Nephron (organoid): Measurements from ENCODE around the gene ITGAX.
"Not testable (repeated sequence)": the region's sequence is repeated elsewhere in the genome, so short reads cannot be mapped to it uniquely, and the experiment has no call there.

ENCODE experiments used
- H3K27ac Mint-ChIP-seq, 3 experiments: 2 replicates each; pipeline ENCODE4 v1.8.0; 2020; ENCODE audit warnings: mixed read lengths in 3 of 3, mild to moderate bottlenecking in 2 of 3, moderate library complexity in 1 of 3
- H3K27me3 Mint-ChIP-seq: 2 replicates; pipeline ENCODE4 v1.8.0; 2021; ENCODE audit warnings: low read depth, mild to moderate bottlenecking, moderate library complexity, mixed read lengths
- H3K36me3 Mint-ChIP-seq: 2 replicates; pipeline ENCODE4 v1.8.0; 2020; ENCODE audit warnings: low read depth, mixed read lengths
- H3K4me1 Mint-ChIP-seq: 2 replicates; pipeline ENCODE4 v1.8.0; 2020; ENCODE audit warnings: mixed read lengths
- H3K4me3 Mint-ChIP-seq, 3 experiments: 2 replicates each; pipeline ENCODE4 v1.8.0; 2020; ENCODE audit warnings: mild to moderate bottlenecking in 3 of 3, mixed read lengths in 3 of 3, moderate library complexity in 2 of 3
- H3K9me3 Mint-ChIP-seq: 2 replicates; pipeline ENCODE4 v1.8.0; 2020; ENCODE audit warnings: mixed read lengths
- TF ChIP-seq, protein P1 (sequence below), 3 experiments: fragments of 200-600 bp; sonication (generic); IDR thresholded peaks; one replicate each; pipeline ENCODE4 v1.5.0; 2021; ENCODE audit warnings: antibody characterized with exemption in 3 of 3; ENCODE audit not compliant: unreplicated experiment in 3 of 3

The ITGAX gene

DNA sequence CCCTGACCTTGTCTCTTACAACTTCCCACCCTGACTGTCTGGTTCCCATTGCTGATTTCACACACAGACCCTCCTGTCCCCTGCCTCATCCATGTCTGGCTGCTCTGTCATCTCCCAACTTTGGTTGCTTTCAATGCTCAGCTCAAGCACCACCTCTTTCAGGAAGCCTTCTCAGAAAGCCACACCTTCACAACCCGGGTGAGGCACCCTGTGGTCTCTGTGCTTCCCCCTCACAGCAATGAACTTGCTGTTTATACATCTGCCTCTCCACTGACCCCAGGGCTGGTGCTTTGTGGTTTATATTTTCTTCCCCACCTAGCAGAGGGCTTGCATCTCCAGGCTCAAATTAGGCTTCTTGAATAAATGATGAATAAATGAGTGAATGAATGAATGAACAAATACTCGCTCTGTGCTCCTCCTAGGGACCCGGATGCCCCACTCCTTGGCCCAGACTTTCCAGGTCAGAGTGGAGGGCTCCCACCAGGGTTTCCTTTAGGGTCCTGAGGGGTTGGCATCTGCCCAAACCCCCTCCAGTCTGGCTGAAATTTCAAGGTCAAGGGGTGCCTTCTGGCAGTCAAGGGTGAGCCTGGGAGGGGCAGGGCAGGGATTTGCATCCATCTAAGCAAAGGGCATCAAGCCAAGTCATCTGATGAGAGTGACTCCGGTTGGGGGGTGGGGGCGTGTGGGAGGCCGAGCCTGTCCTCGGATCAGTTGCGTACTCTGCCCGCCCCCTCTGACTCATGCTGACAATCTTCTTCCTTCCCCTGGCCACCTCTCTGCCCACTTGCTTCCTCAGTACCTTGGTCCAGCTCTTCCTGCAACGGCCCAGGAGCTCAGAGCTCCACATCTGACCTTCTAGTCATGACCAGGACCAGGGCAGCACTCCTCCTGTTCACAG, at the start of gene ITGAX:
ITGAX (plus strand) TSS at position 783 of the 898 bp plus-strand sequence; CDS start at position 862, 79 bp downstream.
- Mint-ChIP-seq H3K27ac (no peak within 1 kb of the TSS), H3K9me3 (no peaks in the 10 kb centered on the region), H3K4me1 (peaks cover 15% of the 10 kb centered on the region), H3K4me3 (no peak within 1 kb of the TSS), H3K36me3 (no peaks in the 10 kb centered on the region), H3K27me3 (peaks cover 11% of the 10 kb centered on the region)
- TF ChIP-seq, protein P1, sequence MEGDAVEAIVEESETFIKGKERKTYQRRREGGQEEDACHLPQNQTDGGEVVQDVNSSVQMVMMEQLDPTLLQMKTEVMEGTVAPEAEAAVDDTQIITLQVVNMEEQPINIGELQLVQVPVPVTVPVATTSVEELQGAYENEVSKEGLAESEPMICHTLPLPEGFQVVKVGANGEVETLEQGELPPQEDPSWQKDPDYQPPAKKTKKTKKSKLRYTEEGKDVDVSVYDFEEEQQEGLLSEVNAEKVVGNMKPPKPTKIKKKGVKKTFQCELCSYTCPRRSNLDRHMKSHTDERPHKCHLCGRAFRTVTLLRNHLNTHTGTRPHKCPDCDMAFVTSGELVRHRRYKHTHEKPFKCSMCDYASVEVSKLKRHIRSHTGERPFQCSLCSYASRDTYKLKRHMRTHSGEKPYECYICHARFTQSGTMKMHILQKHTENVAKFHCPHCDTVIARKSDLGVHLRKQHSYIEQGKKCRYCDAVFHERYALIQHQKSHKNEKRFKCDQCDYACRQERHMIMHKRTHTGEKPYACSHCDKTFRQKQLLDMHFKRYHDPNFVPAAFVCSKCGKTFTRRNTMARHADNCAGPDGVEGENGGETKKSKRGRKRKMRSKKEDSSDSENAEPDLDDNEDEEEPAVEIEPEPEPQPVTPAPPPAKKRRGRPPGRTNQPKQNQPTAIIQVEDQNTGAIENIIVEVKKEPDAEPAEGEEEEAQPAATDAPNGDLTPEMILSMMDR (IDR thresholded peaks at IDR 0.05; ENCODE audit: unreplicated experiment in 3 of 3): no peak

DNA sequence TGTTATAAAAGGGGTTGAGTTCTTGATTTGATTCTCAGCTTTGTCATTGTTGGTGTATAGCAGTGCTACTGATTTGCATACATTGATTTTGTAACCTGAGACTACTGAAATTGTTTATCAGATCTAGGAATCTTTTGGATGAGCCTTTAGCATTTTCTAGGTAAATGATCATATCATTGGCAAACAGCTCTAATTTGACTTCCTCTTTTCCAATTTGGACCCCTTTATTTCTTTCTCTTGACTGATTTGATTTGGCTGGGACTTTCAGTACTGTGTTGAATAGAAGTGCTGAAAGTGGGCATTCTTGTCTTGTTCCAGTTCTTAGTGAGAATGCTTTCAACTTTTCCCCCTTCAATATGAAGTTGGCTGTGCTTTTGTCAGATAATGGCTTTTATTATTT, 49.8 kb upstream of the ITGAX start:
- H3K4me1 Mint-ChIP-seq: no peaks in the 10 kb centered on the region
- TF ChIP-seq, protein P1 (IDR thresholded peaks at IDR 0.05; ENCODE audit: unreplicated experiment in 3 of 3): no peak
- H3K36me3 Mint-ChIP-seq: no peaks in the 10 kb centered on the region
- peaks cover 10% of the 10 kb centered on the region for H3K9me3 Mint-ChIP-seq
- no peak overlapping the region for H3K27ac Mint-ChIP-seq
- H3K4me3 Mint-ChIP-seq: no peak overlapping the region
- peaks cover 19% of the 10 kb centered on the region for H3K27me3 Mint-ChIP-seq

DNA sequence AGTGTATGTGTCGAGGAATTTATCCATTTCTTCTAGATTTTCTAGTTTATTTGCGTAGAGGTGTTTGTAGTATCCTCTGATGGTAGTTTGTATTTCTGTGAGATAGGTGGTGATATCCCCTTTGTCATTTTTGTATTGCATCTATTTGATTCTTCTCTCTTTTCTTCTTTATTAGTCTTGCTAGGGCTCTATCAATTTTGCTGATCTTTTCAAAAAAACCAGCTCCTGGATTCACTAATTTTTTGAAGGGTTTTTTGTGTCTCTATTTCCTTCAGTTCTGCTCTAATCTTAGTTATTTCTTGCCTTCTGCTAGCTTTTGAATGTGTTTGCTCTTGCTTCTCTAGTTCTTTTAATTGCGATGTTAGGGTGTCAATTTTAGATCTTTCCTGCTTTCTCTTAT, 46.6 kb upstream of the ITGAX start:
- Mint-ChIP-seq H3K27me3 (peaks cover 14% of the 10 kb centered on the region), H3K9me3 (peaks cover 11% of the 10 kb centered on the region)
- not testable (repeated sequence) for H3K36me3 Mint-ChIP-seq, H3K27ac Mint-ChIP-seq, H3K4me1 Mint-ChIP-seq, H3K4me3 Mint-ChIP-seq

DNA sequence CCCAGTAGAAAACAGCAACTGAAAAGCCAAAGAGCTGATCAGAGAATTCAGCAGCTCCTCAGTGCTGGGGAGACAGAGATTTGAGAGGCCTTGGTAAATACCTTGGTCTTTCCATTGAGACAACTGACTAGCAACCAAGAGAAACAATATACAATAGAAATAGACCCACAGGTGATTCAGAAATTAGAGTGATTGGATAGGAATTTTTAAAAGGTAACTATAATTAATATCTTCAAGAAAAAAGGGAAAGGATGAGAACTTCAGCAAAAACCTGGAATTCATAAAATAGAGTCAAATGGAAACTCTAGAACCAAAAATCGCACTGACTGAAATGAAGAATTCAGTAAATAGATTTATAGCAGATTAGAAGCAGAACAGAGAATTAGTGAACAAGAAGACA, 32.5 kb upstream of the ITGAX start:
- H3K4me1 Mint-ChIP-seq: no peaks in the 10 kb centered on the region
- H3K4me3 Mint-ChIP-seq: no peak overlapping the region
- peaks cover 8% of the 10 kb centered on the region for H3K27me3 Mint-ChIP-seq
- H3K36me3 Mint-ChIP-seq: no peaks in the 10 kb centered on the region
- no peak overlapping the region for H3K27ac Mint-ChIP-seq
- TF ChIP-seq, protein P1 (IDR thresholded peaks at IDR 0.05; ENCODE audit: unreplicated experiment in 3 of 3): no peak
- H3K9me3 Mint-ChIP-seq: peaks cover 22% of the 10 kb centered on the region

DNA sequence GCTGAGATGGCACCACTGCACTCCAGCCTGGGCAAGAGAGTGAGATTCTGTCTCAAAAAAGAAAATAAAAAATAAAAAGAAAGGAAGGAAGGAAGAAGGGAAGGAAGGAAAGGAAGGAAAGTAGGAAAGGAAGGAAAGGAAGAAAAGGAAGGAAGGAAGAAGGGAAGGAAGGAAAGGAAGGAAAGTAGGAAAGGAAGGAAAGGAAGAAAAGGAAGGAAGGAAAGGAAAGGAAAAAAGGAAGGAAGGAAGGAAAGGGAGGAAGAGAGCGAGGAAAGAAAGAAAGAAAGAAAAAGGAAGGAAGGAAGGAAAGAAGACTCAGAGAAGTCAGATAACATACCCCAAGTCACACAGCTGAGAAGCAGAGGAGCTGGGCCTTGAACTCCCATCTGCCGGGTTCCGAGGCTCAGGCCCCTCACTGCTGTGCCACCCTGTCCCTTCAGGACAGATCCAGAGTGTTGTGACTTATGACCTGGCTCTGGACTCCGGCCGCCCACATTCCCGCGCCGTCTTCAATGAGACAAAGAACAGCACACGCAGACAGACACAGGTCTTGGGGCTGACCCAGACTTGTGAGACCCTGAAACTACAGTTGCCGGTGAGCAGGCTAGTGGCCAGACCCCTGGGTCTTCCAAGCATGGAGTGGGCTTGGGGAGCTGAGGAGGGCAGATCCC, 30.9 kb upstream of the ITGAX start:
- H3K27me3 Mint-ChIP-seq: peaks cover 22% of the 10 kb centered on the region
- H3K27ac Mint-ChIP-seq: no peak overlapping the region
- no peaks in the 10 kb centered on the region for H3K36me3 Mint-ChIP-seq
- no peaks in the 10 kb centered on the region for H3K4me1 Mint-ChIP-seq
- H3K9me3 Mint-ChIP-seq: peaks cover 19% of the 10 kb centered on the region
- TF ChIP-seq, protein P1 (IDR thresholded peaks at IDR 0.05; ENCODE audit: unreplicated experiment in 3 of 3): no peak
- no peak overlapping the region for H3K4me3 Mint-ChIP-seq

DNA sequence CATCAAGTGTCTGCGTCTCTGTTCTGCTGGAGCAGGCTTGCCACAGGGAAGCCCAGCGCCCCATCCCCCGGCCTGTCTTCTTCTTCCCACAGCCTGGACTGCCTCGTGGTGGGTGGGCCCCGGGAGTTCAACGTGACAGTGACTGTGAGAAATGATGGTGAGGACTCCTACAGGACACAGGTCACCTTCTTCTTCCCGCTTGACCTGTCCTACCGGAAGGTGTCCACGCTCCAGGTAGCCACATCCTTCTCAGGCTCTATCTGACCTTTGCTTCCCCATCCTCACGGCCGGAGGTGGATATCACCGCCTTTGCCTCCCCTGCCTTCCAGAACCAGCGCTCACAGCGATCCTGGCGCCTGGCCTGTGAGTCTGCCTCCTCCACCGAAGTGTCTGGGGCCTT, 29.8 kb upstream of the ITGAX start:
- no peak overlapping the region for H3K4me3 Mint-ChIP-seq

More for the DNA sequence above, 29.8 kb upstream of the ITGAX start:
- Mint-ChIP-seq H3K4me1 (no peaks in the 10 kb centered on the region), H3K27me3 (peaks cover 29% of the 10 kb centered on the region), H3K27ac (no peak overlapping the region), H3K9me3 (peaks cover 19% of the 10 kb centered on the region), H3K36me3 (no peaks in the 10 kb centered on the region)
- TF ChIP-seq, protein P1 (IDR thresholded peaks at IDR 0.05; ENCODE audit: unreplicated experiment in 3 of 3): no peak
